GM21619 (cell line): Measurements from ENCODE around the gene GPRIN1.
A peak's percentile ranks its signal among the peaks of the same experiment; 100 is the strongest.

Experiments
- ATAC-seq: cut with Tn5 transposase; IDR thresholded peaks from one replicate; pipeline ENCODE4 v1.9.1; 2021; ENCODE audit not compliant: unreplicated experiment

Gene GPRIN1

DNA sequence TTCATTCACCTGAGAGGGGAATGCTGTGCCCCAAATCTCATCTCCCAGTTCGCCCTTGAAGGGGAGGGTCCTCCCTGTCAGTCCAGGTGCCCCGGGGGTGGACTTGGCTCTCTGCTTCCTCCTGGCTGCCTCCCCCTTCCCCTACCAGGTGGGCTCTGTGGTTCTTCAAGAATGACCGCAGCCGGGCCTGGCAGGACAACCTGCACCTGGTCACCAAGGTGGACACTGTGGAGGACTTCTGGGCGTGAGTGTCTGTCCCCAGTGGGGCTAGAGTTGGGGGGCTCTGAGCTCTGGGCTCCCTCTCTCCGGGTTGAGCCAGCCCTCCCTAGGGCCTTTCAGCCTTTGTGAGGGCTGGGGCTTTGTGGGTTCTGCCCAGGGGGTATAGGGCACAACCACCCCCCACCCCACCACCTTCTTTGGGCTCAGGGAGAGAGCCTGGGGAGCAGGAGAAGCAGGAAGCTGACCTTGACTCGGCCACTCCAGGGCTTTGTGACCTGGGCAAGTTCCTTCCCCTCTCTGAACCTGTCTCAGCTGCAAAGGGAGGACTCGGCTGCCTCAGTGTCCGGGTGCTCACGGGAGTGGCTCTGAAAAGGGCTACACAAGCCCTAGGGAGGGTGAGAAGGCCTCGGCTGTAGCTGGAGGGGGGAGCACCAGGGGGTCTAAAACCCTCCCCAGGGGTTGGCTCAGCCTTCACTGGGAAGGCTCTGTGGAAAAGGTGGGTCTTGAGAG lies 33.7 kb upstream of the GPRIN1 start:
- ATAC-seq = no peak

DNA sequence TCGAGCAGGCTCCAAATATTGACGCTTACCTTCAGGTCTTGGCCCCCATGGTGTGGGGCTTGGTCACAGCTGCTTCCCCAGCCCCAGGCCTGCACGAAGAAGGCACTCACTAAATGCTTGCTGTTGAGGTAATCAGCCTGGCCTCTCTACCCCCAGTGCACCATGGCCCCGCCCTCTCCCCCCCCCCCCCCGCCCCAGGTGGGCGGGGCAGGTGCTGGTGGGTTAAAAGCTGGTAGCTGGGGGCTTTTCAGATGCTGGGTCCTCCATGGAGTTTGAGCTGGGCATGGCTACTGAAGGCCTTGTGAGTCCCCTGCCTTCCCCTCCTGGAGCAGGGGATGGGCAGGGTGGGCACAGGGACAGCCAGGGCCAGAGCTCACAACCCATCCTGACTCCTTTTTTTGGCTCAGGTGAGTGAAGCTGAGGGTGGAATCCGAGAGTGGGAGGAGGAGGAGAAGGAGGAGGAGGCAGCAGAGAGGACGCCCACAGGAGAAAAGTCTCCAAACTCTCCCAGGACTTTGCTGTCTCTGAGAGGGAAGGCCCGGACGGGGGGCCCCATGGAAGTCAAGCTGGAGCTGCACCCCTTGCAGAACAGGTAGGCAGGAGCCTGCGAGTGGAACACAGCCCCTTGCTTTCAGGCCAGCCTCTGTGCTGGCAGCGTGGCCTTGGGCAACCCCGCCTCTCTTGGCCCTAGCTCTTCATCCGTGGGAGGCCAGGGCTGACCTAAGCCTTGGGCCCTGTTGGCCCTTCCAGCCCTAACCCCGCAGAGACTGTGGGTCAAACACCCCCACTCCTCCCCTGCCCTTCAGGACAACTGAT lies 32.9 kb upstream of the GPRIN1 start:
- no peak for ATAC-seq

DNA sequence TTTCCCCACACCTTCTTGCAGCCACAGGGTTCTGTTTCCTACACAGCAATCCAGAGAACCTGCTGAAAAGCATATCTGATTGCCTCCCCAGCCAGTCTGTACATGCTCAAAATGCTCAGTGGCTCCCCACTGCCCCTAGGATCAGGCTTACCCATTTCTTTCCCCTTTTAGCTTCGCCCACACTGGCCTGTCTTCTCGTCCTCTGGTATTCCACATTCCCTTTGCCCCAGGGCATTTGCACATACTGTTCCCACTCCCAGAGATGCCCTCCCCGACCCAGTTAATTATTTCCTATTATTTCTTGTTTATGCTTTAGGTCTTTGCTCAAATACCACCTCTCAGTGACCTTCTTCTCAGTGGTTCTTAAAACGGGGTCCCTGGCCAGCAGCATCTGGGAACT lies 30.7 kb upstream of the GPRIN1 start:
- ATAC-seq = no peak

DNA sequence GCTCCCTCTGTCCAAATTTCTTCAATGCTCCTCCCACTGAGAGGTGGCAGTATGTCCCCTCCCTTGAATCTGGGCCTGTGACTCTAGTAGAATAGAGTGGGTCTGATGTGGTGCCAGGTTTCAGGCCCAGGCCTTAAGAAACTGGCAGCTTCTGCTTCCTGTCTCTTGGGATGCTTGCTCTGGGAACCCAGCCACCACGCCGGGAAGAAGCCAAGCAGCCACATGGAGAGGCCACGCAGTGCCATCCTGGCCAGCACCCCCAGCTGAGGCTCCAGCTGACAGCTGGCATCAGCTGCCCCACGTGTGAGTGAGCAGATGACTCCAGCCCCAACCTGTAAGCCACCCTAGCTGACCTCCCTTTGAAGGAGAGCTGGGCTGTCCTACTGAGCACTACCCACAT lies 30.0 kb upstream of the GPRIN1 start:
- ATAC-seq = no peak

DNA sequence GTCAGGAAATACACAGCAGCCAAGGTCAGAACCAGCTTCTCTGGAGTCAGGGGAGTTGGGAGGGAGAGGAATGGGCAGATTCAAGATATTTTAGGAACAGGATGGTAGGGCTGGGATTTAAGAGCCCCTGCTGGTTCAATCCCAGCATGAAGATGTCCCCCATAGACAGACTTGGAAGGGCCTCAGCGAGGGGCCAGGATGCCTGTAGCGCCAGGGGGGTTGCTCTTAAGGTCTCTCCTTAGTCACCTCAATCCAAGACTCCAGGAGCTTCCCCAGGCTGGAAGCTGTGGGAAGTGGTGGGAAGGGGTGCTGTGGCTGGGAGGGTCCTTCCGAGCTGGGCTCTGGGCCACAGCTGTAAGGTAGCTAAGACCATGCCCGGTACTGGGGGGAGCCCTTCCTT lies 29.3 kb upstream of the GPRIN1 start:
- ATAC-seq = no peak

DNA sequence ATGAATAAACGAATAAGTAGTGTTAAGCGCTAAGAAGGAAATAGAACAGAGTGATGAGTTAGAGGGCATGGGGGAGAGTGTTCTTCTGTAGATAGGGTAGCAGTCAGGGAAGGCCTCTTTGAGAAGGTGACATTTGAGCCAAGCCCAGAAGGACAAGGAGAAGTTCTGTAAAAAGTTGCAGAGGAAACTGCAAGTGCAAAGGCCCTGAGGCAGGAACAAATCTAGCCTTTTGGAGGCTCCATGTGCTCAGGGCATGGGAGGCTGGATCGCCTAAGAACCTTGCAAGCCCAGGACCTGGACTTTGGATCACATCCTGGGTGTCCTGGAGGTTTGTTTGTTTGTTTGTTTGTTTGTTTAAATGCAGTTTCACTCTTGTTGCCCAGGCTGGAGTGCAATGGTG lies 28.5 kb upstream of the GPRIN1 start:
- ATAC-seq = no peak

DNA sequence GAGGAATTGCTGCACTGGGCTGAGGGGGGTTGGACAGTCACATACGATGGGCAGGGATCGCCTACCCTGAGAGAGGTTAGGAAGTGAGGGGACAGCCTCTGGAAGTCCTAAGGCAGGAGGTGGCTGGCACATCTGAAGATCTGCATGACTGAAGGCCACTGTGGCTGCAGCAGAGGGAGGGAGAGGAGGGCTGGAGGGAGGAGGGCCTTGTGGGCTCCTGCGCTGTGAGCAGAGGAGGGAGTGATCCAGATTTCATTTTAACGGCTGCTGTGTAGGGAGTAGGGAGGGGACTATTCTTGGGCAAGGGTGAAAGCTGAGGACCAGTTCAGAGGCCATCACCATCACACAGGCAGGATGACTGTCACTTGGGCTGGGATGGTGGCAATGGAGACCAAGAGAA lies 27.6 kb upstream of the GPRIN1 start:
- no peak for ATAC-seq

DNA sequence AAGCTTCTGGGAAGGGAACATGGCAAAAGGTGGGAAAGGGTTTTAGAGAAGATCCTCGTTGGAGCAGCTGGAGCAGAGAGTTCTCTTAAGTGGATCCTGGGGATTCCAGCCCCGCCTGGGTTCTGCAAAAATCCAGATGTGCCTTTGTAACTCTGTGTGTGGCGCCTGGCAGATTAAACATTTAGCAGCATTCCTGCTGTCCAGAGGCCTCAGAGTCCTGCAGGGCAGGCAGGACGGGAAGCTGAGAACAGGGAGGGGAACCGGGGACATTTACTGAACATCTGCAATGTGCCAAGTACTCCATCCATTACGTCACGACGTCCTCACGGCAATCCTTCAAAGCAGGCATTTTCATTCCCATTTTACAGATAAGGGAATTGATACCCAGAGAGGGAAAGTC lies 26.5 kb upstream of the GPRIN1 start:
- ATAC-seq = no peak

DNA sequence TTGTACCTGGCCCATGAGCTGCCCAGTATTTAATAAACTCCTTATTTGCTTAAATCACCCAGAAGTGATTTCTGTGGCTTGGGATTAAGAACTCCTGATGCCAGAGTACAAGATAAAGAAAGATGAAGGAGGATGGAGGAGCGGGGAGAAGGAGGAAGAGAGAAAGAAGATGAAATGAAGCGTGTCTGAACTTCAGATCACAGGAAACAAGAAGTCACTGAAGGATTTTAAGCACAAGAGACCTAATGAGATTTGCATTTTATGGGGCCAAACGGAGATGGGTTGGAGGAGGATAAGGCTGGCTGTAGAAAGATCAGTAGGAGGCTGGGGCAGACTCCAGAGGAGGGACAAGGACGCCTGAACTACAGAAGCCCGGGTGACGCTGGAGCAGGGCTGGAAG lies 23.6 kb upstream of the GPRIN1 start:
- ATAC-seq = no peak

DNA sequence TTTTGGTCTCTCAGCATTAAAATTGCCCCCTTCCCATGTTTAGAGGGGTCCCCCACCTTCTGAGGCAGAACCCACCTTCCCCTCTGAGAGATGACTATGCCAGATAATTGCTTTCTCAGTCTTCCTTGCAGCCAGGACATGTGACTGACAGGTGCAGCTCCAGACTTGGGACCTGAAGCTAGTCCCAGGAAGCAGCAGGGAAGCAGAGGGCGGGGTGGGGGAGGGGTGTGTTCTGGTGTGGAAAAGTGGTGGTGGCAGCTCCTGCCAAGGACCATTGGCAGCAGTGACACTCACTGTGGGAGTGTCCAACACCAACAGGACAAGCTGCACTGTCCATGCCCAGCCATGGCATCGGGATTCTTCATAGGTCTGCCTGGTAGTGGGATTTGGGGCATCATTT lies 22.8 kb upstream of the GPRIN1 start:
- ATAC-seq = no peak

DNA sequence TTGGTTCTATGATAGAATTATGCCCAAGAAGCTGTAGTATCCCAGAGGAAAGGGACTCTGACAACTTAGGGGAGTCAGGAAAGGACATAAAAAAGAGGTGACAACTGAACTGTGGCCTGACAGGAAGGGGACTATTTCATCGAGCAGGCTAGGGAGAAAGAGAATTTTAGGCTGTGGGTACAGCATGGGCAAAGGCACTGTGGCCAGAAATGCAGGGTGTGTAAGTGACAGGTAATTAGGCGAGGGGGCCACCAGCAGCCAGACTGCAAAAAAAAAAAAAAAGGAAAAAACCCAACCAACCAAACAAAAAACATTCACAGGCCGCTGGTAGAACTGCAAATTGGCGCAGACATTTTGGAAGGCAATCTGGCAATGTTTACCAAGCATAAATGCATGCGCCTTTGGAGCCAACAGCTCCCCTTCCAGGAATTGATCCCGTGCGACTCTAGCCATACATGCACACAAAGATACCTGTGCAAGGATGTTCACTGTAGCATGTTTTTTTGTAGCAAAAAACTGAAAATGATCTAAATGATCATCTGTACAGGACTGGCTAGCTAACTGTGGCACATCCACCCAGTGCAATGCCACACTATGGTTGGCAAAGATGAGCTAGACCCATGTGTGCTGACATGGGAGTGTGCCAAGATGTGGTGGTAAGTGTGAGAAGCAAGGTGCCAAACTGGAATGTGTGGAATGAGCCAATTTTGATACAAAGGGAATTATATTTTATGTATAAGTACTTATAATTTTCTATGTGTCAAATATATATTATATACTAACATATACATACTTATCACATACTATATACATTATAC lies 21.6 kb upstream of the GPRIN1 start:
- no peak for ATAC-seq

DNA sequence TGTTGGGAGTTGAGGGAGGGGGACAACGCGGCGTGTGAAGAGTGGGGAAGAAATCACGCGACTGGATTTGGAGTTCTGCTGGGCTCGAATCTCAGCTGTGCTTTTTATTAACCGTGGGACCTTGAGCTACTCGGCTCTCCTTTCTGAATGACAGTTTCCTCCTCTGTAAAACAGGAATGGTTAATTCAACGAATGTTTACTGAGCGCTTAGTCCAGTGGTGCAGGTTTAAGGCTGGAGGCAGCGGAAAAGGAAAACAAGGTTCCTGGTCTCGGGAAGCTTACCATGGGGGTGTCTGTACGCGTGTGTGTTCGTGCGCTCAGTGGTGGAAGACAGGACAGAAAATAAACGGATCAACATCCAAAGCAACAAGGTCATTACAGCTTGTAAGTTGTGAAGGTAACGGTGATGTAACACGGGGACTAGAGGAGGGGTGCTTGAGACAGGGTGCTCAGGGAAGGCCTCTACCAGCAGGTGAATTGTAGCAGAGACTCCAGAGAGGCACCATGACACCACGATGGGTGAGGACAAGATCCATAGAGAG lies 20.8 kb upstream of the GPRIN1 start:
- no peak for ATAC-seq

DNA sequence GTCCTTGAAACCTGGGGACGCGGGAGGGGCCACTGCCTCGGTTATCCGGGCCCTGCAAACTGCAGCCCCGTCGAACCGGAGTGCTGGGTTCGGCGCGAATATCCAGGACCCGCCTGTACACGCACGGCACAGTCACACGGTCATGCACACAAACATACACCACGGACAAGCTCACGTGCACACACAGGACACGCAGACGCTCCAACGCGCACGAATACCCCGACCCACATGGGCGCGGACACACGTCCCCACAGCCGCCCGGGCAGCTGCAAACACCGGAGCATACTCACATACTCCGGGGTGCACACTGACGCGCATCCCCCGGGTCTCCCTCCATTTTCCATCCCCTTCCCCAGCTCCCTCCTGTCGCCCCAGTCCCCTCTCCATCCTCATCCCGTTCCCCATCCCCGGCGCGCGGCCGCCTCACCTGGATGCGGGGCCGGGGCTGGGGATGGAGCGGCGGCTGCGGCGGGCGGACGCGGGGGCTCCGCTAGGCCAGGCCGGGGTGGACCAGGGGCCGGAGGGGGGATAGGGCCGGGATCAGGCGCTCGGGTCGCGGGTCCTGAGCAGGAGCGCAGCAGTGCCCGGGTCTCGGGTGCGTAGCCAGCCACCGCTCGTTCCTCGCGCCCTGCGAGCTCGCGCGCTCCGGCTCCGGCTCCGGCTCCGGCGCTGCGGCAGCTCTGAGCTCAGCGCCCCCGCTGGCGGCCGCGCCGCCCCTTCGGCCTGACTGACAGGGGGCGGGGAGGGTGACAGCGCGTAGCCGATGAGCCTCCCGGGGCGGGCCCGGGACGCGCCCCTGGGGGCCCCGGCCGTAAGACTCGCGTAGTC lies 20.1 kb upstream of the GPRIN1 start, which contains the start of the genes EIF4E1B and SNCB:
TSS of gene EIF4E1B (plus strand) at position 823 of the 828 bp plus-strand sequence. CDS start 12,113 bp downstream, outside the sequence.
TSS of gene SNCB (minus strand) at position 682 of the 828 bp plus-strand sequence. CDS start 880 bp downstream, outside the sequence.
- peak; percentile 83 for ATAC-seq

DNA sequence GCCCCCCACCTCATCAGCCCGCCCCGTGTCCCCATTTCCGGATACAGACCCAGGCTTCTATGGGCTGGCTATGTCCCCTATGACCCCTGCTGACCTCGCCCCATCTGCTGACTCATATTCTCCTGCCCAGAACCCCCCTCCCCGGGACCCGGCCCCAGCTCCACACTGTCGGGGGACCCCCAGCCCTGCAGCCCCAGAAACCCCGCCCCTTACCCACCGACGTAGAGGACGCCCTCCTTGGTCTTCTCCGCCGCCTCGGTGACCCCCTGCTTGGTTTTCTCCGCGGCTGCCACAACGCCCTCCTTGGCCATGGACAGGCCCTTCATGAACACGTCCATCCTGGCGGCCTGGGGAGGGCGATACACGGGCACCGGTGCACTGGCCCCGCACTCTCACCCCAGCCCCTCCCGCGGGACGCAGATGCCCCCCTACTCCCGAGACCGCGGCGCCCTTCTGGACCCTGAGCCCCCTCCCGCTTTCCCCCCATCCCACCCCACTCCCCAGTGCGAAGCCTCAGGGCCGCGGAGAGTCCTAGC lies 19.4 kb upstream of the GPRIN1 start:
- ATAC-seq = no peak

DNA sequence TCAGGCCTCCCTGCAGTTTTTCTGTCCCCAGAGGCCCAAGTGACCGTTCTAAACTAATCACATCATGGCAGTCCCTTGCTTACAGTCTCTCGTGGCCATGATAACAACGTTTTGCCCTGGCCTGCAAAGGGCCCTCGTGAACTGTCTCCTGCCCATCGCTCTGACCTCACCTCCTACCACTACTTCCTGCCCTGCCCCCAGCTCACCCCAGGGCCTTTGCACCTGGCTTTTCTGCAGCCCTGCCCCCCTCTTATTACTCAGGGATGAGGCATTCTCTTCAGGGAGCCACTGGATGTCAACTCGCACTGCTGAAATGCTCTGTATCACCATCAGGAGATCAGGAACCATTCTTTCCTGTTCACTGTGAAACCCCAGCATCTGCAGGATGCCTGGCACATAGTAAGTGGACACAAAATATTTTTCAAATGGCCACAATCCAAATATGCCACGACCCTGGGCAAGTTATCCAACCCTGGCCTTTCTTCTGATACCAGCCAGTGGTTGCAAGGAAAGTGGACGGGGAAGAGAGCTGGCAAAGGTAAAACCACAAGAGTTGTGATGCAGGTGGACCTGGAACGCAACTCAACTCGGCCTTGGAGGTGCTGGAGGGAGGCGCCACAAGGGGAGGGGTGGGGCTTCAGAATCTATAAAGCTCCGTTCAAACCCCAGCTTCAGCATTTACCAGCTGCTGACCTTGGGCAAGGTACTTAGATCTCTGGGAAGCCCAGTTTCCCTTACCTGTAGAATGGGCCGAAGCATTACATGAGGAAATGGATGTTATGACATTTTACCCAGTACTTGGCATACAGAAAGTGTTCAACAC lies 18.7 kb upstream of the GPRIN1 start:
- ATAC-seq = no peak

DNA sequence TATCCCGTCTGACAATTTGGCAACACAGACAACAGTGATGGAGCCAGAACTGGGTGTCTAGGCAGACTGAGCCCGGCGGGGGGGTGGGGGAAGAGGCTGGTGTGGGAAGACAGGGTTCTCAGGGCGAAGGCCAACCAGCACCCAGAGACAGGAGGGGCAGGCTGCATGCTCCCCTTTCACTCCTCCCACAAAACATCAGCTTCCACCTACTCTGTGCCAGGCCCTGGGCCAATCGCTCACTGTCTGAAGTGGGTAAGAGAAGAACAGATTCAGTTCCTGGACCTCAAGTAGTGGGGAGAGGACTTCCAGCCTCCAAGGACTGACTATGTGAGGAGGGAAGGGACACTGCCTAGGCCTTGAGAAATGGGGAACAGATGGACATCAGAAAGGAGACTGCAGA lies 17.6 kb upstream of the GPRIN1 start:
- ATAC-seq = no peak

DNA sequence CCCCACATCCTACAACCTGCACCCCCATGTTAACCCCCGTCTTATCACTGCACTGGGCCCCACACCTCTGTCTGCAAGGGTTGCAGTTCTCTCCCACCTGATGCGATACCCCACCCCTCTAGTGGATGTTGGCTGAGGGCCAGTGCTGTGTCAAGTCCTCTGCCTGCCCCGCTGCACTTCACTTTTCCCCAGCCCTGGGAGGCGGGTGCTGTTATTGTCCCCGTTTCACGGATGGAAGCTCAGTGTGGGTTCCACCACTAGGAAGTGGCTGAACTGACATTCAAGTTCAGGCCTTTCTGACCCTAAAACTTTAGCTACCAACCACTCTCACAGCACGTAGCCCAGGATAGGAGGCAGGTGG lies 16.9 kb upstream of the GPRIN1 start:
- no peak for ATAC-seq

DNA sequence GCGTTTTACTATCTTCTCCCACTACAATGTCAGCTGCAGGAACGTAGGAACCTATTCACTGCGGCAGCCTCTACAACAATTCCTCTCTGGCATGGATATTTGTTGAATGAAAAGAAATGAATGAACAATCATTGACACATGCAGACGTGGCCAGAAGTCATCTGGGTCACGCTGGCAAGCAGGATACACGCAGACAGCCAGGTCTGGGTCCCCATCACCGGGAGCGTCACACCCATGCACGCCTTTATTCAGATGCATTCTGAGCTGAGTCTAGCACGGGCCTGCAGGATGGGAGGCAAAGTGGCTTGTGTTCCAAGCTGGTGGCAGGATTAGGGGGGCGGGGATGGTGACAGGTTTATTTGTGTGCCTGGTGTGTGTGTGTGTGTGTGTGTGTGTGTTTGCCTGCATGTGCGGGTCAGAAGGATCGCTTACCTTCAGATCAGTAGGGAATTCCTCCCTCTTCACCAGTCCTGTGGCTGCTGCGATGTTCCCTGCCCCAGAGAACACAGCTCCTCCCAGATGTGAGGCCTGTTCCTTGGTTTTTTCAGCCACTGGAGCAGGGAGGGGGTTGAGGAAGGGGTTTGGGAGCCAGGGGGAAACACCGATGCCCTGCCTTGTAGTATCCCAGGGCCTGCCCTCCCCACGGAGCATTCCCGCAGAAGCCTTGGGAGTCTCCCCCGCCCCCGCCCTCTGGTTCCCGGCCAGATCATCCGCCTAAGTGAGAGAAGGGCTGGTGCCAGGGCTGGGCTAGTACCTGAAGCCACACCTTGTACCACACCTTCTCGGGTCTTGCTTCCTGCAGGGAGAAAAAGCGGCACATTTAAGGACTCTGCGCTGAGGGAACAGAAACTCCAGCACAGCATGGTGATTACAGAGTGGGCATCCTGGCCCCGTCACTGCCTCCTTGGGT lies 16.3 kb upstream of the GPRIN1 start:
- no peak for ATAC-seq
